ENCODE data around the gene PDIA6.

- TF ChIP-seq CTCF (IDR thresholded peaks at IDR 0.05) = no peak
- TF ChIP-seq POLR2A (IDR thresholded peaks at IDR 0.05) = no peak
- no peak for TF ChIP-seq POLR2AphosphoS5 (IDR thresholded peaks at IDR 0.05)
Measured at GRCh38 chr2:10792660-10793400, 19.8 kb downstream of the PDIA6 start.
